Stimulated activated CD4-positive, alpha-beta T cell treated with anti-CD3 and anti-CD28 coated beads, TNF-alpha, amount 100 ng/mL, for 24 hours (primary cell): ENCODE results near the gene TUBA8.
A peak's percentile ranks its signal among the peaks of the same experiment; 100 is the strongest.
"Not testable (repeated sequence)": the region's sequence is repeated elsewhere in the genome, so short reads cannot be mapped to it uniquely, and the experiment has no call there.

Source experiments
- DNase-seq, 3 experiments: peaks; one replicate each; pipeline ENCODE4 v3.0.0-alpha.2; 2020; ENCODE audit warnings: low read depth in 3 of 3

The TUBA8 gene

DNA sequence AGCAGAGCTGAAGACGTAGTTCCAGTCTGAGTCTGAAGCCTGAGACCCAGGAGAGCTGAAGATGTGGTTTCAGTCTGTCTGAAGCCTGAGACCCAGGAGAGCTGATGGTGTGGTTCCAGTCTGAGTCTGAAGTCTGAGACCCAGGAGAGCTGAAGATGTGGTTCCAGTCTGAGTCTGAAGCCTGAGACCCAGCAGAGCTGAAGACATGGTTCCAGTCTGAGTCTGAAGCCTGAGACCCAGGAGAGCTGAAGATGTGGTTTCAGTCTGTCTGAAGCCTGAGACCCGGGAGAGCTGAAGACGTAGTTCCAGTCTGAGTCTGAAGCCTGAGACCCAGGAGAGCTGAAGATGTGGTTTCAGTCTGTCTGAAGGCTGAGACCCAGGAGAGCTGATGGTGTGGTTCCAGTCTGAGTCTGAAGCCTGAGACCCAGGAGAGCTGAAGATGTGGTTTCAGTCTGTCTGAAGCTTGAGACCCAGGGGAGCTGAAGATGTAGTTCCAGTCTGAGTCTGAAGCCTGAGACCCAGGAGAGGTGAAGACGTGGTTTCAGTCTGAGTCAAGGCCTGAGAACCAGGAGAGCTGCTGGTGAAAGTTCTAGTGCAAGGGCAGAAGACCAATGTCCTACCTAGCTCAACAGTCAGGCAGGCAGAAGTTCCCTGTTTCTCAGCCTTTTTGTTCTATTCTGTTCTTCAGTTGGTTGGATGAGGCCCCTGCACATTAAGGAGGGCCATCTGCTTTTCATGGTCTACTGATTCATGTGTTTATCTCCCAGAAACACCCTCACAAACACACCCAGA, 3.9 kb upstream of the TUBA8 start:
- peak in 1 of 3 experiments; percentile 35 for DNase-seq

DNA sequence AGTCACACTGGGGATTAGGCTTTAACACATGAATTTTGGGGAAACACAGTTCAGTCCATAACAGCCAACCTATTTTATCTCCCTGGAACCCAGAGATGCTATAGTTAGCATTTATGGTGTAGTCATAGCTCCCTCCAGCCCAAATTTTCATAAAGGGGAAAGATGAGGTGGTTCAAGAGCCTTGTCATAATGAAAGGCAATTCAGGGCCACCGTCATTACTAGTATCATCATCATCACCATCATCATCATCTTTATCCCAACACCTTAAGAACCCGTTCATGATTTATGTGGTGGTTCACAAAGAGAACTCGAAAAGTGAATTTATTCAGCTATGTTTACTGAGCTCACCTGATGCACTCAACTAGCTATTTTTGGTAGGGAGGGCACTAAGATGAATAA, 2.4 kb upstream of the TUBA8 start:
- no peak for DNase-seq

DNA sequence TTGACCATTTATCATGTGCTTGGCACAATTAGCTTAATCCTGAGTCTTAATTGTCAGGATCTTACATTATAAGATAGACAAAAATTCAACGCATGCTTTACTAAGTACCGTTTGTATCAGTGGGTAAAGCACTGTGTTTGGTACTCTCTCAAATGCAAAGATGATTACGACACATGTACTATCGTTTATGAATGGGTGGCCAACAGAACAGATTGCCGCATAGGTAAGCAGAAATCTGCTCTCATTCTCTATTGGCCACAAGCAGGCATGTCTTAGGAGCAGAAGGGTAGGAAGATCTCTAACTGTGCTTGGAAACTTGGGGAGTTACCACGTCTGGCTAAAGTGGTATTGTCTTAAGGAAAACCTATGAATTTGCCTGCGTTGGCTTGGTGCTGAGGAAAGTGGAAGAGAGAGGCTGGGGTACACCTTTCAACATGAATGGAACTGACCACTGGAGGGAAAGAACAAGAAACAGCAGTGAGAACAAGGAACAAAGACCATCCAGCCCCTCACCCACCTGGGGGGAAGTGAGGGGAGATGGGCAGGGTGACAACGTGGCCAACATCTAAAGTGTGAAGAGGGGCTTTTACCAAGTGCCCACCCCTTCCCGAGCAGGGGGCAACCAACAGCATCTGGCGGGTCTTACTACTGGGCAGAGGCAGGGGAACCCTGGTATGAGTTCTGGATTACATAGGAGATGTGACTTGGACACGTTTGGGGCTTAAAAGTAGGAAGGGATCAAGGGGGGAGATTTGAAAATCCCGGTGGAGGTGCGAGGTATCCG, 1.0 kb upstream of the TUBA8 start:
- no peak for DNase-seq

DNA sequence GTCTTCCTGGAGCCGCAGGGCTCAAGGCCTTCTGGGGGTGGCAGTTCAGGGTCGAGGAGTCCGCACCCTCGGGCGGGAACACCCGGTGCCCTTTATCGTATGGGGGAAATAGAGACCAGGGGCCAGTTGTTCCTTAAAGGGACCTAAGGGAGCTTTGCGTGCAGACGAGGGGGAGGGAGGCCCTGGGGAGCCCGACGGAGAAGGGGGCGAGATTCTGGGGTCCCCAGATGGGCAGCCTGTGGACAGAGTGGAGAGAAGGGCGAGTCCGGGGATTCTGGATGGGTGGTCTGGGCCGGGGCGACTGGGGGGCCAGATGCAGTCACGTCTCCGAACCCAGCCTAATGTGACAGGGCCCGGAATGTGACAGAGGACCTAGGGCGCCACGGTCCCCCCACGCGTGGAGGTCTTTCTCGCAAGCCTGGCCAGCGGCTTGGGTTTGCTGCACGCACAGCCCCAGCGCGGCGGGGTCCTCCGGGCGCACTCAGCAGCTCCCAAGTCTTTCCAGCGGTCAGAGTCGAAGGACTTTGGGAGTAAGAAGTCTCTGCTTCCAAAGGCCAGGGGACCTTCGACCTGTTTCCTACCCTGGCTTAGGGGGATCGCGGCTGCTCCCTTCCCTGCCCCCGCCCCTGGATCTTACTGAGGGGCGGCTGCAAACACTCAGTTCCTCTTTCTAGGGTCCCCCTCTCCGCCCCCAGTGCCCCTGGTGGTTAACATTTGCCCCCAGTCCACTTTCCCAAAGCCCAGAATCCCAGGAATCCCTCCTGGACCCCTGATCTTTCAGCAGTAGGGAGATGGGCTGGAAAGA, 547 bp downstream of the TUBA8 start:
- no peak for DNase-seq

DNA sequence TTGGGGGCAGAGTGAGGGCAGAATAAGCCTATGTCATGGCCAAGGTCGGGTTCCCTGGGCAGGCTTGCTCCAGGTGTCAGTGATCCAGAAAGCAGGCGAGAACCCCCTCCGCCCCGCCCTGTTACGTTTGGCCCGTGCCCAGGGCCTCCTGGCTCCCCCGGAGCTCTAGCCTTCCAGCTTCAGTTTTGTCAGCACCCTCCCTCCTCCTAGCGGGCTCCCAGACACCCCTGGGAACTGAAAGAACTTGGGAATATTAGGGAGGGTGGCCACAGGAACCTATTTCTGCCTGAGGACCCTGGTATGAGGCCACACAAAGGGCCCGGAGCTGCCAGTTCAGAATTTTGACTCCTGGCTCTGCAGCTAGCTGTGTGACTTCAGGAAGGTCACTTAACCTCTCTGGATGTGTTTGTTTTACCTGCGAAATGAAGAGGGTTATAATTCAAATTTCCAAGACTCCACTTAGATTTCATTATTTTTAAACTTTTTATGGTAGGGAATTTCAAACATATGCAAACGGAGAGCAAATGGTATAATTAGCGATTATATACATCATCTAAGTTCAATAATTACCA, 1.2 kb downstream of the TUBA8 start:
- no peak for DNase-seq

DNA sequence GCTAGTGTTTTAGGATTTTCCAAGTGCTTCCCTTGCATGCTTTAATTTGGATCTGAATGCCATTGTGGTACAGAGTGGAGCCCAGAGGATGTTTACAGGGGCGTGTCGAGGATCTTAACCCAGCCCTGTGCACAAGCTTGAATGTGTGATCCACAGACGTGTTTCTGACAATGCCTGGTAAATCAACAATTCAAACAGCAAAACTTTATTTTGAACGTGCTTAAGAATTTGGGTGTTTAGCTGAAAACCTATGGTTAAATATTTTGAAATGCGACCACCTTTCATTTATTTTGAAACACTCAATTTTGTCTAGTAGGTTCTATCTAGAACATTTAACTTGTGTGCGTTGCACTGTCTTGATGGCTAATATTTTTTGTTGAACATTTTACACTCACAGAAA, 1.8 kb downstream of the TUBA8 start:
- no peak for DNase-seq

DNA sequence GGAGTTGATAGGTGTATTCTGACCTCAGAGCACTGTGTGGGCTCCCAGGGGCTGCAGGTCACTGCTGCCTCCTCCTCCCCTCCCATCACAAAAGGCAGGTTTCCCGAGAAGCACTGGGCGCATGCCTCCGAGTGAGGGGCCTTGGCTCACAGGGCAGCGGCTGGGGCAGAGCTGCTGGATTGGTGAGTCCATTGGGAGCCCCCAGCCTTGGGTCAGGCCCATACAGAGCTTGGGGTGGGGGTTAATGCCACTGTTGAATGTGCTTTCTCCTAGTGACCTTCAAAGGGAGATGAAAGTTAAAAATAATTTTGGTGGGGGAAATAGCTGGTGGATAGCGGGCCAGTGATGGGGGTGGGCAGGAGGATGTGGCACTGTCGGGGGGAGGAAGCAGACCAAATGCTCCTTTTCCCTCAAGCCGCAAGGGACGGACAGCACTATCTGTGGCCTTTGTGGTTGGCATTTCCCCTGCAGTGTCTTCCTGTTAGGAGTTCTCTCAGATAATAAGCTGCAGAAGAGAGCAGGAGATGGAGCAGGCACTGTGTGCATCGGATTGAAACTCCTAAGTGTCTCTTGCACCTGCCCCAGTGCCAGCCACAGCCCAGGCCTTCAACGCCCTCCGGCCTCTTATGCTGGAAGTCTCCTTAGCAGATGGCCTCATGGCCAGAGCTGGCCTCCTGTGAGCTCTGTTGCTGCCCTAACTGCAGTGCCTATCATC, 3.2 kb downstream of the TUBA8 start:
- DNase-seq, result no peak

DNA sequence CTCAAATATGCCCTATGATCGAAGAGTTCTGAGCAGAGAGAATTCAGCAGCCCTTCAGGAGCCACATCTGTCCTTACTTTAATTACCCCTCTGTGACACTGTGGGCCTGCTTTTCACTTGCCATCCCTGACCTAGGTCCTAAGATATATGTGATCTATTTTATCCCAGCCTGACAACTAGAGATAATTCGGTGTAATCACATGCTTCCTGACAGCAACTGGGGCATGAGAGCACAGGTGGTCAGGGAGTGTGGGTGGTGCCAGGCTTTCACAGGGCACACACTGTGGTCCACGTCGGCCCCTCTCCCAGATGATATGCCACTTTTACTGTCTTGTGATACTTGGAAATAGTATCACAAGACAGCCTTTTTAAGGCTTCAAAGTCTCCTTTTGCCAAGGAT, 3.9 kb downstream of the TUBA8 start:
- no peak for DNase-seq

DNA sequence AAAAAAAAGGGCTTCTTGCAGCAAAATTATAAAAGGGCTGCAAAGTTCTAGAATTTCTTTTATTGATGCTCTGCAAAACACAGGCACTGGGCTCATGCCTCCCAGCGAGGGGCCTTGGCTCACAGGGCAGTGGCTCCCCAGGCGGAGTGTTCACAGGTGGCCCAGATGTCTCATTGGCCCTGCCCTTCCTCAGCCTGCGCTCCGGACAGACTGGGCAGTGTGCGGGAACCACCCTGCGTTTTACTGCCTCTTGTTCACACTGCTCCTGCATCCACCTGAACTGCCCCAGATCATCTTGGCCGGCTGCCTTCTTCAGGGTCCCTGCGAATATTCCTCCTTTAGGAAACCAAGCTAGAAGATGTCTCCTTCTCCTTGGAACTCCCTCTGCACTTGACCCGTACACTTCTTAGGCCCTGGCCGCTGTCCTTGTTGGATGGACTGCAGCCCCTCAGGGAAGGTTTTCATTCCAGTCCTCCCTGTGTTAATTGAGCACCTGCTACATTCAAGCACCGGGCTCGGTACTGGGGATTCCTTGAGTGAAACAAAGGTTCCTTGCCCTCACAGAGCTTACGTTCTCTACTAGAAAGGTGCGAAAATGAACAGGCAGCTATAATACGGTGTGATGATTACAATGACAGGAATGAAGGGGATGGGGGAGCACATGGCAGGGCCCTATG, 4.5 kb downstream of the TUBA8 start:
- no peak for DNase-seq

DNA sequence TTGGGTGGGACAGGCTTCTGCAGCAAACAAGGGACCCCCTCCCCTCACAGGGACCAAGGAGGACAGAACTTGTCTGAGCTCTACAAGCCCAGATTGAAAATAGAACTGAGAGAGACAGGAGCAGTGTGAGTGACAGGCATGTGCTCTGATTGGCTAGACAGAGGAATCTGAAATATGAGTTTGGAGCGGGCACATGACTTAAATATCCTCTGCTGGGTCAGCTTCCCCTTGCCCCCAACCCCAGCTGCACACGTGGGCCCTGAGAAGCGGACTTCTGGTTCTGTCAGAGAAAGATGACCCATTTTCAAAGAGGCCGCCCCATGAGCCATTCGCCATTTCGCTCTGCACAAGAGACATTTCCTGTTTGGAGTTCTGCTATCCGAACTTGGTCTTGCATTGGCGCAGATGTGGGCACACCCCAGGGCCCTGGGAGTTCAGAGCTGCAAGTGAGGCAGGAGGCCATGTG, 5.3 kb downstream of the TUBA8 start:
- no peak for DNase-seq

DNA sequence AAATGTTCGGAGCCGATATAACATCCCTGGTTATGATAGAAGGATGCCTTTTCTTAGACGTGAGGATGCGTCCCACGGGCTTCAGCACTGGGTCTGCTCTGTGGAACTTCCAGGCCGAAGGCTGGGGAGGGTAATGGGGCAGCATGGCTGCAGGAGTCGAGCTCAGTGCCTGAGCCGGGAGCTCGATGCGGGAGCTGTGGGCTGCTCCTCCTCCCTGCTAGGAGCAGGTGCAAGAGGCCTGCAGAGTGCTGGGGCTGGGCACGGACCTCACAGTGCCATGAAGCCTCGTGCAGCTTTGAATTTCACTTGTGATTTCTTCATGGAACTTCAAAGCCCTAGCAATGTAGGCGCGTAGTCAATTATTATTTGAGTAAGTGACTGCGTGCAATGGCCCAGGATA, 6.0 kb downstream of the TUBA8 start:
- DNase-seq, result no peak

DNA sequence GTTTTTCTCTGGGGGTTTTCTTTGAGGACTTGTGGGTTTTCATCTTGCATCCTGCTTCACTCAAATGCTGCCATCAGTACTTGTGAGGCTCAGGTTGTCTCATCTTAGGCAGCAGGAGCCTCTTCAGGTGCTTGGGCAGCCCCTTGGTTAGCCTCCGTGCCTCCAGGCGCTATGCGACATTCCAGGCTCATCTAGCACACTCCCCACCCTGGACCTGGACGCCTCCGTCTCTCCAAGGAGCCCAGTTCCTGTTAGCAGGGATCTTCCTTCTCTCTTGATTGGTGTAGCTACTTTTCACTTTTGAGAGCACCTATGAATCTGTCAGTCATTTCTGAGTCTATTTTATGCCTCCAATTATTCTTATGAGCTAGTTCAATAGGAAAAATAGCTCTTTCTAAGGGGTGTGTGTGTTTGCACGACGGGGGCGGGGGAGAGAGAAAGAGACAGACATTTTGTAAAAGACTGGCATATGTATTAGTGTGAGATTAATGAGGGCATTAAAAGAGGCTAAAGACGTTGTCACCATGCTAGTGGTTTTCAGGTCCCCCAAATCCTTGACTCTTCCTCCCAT, 7.8 kb downstream of the TUBA8 start:
- DNase-seq, result no peak

DNA sequence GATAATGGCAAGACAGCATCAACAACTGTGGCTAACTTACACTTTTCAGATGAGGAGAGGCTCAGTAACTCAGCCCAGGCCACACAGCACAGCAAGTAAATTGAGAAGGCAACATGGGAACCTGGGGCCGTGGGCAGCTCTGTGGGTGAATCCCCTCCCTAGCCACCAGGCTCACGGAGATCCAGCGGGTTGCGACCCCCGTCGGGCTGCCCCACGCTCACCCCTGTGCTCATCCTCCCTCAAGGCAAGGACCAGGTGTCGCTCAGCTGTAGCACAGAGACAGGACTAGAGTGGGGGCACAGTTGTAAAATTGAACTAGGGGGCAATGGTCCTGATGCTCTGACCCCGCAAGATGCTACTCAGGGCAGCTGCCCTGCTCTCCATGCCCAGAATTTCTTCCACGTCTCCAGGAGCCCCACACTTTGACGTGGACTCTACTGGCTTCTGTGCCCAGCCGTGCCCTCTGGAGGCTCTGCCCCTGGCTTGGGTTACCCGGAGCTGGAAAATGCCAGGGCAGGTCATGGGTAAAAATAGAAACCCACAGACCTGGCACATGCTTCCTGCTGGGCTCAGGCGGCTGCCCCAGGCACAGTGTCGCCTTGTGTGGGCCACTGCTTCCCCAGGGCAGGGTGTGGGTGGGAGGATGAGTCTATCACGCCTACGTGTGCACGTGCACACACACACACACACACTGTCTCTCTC, 9.0 kb downstream of the TUBA8 start:
- DNase-seq, result no peak

DNA sequence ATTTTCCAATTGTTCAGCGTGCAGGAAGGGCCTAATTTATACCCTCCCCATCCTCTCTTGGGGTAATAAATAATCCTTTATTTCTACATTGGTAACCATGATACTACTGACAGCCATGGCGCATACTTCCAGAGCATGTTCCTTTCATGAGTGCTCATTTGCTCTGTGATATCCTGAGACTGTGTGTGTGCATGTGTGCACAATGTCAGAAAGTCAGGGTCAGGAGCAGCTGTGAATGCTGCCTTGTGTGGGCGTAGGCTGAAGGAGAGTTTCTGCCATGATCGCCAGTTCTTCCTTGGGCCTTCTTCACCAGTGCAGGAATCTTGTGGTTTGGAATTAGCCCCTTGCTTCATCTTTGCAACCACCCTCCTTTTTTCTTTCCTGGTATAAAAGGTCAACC, 10.2 kb downstream of the TUBA8 start:
- DNase-seq, result no peak

DNA sequence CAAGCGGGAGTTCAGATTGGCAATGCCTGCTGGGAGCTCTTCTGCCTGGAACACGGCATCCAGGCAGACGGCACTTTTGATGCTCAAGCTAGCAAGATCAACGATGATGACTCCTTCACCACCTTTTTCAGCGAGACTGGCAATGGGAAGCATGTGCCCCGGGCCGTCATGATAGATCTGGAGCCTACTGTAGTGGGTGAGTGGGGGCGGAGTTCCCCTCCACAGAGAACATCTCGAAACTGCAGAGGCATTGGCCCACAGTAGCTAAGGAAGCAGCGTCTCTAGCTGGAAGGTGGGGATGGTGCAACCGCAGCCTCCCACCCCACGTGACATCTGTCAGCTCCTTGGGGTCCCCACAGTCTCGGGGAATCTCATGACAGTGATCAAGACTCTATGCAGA, 10.9 kb downstream of the TUBA8 start:
- DNase-seq, result no peak

DNA sequence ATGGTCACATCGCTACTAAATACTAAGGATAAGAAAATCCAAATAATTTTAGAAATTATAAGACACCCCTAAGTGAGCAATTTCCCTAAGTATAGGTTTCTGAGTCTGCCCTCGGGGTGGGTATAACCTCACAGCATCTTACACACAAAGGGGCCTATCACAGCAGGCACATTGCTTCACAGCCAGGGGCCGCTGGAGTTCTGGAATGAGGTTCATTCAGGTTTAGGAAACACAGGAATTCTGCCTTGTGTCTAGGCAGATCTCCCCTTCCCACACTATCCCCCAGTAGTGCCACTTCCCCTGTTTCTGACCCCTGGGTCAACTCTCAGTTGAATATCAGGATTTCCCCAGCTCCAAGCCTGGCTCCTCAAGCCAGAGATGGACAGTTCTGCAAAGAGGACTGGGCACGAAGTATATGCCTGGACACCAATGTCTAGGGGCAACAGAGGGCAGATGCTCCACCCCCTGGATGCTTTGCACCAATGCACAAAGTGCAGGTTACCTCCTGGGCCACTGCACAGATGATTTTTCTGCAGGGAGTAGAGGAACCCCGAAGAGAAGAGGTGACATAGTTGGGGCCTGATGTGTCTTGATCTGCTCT, 11.4 kb downstream of the TUBA8 start:
- no peak for DNase-seq

DNA sequence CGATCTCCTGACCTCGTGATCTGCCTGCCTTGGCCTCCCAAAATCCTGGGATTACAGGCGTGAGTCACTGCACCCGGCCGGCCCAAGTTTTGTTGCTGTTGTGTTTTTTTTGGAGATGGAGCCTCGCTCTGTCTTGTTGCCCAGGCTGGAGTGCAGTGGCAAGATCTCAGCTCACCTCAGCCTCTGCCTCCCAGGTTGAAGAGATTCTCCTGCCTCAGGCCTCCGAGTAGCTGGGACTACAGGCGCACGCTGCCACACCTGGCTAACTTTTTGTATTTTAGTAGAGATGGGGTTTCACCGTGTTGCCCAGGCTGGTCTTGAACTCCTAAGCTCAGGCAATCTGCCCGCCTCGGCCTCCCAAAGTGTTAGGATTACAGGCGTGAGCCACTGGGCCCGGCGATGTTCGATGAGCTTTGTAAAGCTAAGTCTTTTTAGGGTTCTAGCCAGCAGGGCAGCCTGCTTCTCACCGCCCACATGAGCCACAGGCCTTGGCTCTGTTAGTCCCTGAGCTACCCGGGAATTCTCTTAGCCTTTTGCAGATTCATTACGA, 12.9 kb downstream of the TUBA8 start:
- DNase-seq, result not testable (repeated sequence)

DNA sequence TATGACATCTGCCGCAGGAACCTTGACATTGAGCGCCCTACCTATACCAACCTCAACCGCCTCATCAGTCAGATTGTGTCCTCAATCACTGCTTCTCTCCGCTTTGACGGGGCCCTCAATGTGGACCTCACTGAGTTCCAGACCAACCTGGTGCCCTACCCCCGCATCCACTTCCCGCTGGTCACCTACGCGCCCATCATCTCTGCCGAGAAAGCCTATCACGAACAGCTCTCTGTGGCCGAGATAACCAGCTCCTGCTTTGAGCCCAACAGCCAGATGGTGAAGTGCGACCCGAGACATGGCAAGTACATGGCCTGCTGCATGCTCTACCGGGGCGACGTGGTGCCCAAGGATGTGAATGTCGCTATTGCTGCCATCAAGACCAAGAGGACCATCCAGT, 16.0 kb downstream of the TUBA8 start:
- DNase-seq, result no peak

DNA sequence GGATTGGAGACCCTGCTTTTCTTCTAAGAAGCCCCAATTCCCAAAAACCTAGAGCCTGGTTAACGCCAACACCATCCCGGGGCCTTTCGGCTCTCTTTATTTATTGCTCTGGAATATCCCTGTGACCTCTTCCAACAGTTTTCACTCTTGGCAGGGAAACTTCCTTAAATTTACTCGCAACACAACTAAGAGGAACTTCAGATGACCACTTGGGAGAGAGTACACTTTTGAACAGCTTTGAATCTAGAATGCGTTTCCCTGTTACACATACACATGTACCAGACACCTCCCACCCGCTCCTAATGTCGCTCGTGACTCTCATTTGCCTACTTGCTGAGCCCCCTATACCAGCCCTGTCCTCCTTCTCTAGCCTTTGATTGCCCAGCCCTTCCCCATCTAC, 19.4 kb downstream of the TUBA8 start:
- no peak for DNase-seq
